Measurements from ENCODE around the gene CNOT6L.

GRCh38 chr4:77745792-77746191 lies 73.4 kb downstream of the CNOT6L start:
- TF ChIP-seq YY1 (IDR thresholded peaks at IDR 0.05; ENCODE audit: insufficient read depth, insufficient read length) (no peak), ZNF274 (IDR thresholded peaks at IDR 0.05; ENCODE audit: low read depth, low read length) (no peak), SUZ12 (IDR thresholded peaks at IDR 0.05; ENCODE audit: extremely low read depth, insufficient read depth, insufficient read length) (no peak)
